ENCODE results near the gene DENND1C.
"Not testable (repeated sequence)": the region's sequence is repeated elsewhere in the genome, so short reads cannot be mapped to it uniquely, and the experiment has no call there.

The DENND1C gene

DNA sequence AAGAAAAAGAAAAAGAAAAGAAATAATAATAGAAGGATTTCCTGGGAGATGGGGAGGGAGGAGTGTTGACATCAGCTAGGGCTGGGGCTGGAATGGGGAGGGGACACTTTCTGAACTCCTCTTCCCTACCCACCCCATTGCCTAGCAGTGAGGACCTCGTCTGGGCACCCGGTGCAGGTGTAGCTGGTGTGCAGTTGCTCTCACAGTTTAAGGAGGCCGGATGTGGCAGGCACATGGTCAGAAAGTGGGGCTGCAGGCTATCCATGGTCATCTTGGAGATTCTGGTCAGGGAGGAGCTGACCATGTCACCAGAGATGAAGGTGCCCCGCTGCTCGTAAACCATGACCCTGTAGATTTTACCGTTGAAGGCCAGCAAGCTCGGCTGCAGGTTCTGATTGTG is 29.0 kb upstream of the DENND1C start:
- Mint-ChIP-seq H3K4me1 (peaks cover 7% of the 10 kb centered on the region), H3K27me3 (ENCODE audit: low read depth, poor library complexity) (peaks cover 16% of the 10 kb centered on the region), H3K27ac (no peak overlapping the region), H3K36me3 (ENCODE audit: low read depth) (no peaks in the 10 kb centered on the region), H3K4me3 (no peak overlapping the region), H3K9me3 (no peaks in the 10 kb centered on the region)
- TF ChIP-seq, protein P1, sequence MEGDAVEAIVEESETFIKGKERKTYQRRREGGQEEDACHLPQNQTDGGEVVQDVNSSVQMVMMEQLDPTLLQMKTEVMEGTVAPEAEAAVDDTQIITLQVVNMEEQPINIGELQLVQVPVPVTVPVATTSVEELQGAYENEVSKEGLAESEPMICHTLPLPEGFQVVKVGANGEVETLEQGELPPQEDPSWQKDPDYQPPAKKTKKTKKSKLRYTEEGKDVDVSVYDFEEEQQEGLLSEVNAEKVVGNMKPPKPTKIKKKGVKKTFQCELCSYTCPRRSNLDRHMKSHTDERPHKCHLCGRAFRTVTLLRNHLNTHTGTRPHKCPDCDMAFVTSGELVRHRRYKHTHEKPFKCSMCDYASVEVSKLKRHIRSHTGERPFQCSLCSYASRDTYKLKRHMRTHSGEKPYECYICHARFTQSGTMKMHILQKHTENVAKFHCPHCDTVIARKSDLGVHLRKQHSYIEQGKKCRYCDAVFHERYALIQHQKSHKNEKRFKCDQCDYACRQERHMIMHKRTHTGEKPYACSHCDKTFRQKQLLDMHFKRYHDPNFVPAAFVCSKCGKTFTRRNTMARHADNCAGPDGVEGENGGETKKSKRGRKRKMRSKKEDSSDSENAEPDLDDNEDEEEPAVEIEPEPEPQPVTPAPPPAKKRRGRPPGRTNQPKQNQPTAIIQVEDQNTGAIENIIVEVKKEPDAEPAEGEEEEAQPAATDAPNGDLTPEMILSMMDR (IDR thresholded peaks at IDR 0.05), result no peak
- DNase-seq, result no peak

DNA sequence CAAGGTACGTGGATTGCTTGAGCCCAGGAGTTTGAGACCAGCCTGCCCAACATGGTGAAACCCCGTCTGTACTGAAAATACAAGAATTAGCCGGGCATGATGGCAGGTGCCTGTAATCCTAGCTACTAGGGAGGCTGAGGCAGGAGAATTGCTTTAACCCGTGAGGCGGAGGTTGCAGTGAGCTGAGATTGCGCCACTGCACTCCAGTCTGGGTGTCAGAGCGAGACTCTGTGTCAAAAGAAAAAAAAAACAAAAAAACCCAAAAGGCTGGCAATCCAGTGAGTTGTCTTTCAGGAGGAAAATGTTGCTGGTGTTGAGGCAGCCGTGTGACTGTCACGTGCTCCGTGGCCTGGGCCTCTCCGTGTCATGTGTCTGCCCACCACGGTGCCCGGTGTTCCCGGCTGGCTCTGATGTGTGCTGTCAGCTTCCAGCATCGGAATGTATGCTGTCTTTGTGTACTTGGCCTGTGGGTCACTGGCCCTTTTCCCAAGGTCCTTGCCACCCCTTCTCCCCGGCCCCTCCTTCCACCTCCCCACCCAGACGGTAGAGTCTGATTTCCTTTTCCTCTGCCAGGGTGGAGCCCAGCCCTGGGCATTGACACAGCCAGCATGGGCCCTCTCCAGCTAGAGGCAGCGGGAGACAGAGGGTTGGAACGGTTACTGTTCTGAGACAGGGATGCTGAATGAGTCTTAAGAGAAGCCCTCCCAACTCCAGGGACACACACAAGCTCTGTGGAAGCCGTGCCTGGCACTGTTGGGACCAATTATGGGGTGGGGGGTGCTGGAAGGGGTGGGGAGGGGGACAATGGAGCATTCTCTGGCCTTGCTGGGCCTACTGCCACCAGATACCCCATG is 27.8 kb upstream of the DENND1C start:
- no peak for DNase-seq
- TF ChIP-seq, protein P1 (IDR thresholded peaks at IDR 0.05), result no peak
- H3K4me1 Mint-ChIP-seq, result peaks cover 7% of the 10 kb centered on the region
- H3K36me3 Mint-ChIP-seq (ENCODE audit: low read depth), result no peaks in the 10 kb centered on the region
- H3K27me3 Mint-ChIP-seq (ENCODE audit: low read depth, poor library complexity), result peaks cover 19% of the 10 kb centered on the region
- no peaks in the 10 kb centered on the region for H3K9me3 Mint-ChIP-seq
- no peak overlapping the region for H3K27ac Mint-ChIP-seq
- H3K4me3 Mint-ChIP-seq, result no peak overlapping the region

DNA sequence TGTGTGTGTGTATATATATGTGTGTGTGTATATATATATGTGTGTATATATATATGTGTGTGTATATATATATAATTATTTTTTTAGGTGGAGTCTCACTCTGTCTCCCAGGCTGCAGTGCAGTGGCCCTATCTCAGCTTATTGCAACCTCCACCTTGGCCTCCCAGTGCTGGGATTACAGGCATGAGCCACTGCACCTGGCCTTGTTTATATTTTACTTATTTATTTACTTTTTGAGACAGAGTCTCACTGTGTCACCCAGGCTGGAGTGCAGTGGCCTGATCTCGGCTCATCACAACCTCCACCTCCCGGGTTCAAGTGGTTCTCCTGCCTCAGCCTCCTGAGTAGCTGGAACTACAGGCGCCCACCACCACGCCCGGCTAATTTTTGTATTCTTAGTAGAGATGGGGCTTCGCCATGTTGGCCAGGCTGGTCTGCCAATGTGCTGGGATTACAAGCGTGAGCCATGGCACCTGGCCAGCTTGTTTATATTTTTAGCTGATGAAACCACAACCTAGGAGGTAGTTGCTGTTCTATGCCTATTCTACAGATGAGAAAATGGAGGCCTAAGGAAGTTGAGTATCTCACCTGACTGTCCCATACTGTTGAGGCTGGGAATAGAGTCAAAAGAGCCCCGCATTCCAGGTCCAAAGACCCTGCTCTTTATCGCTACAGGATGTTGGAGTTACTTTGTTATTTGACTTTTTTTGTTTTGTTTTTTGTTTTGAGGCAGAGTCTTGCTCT is 26.6 kb upstream of the DENND1C start:
- H3K4me1 Mint-ChIP-seq, H3K9me3 Mint-ChIP-seq, H3K27ac Mint-ChIP-seq: not testable (repeated sequence)

DNA sequence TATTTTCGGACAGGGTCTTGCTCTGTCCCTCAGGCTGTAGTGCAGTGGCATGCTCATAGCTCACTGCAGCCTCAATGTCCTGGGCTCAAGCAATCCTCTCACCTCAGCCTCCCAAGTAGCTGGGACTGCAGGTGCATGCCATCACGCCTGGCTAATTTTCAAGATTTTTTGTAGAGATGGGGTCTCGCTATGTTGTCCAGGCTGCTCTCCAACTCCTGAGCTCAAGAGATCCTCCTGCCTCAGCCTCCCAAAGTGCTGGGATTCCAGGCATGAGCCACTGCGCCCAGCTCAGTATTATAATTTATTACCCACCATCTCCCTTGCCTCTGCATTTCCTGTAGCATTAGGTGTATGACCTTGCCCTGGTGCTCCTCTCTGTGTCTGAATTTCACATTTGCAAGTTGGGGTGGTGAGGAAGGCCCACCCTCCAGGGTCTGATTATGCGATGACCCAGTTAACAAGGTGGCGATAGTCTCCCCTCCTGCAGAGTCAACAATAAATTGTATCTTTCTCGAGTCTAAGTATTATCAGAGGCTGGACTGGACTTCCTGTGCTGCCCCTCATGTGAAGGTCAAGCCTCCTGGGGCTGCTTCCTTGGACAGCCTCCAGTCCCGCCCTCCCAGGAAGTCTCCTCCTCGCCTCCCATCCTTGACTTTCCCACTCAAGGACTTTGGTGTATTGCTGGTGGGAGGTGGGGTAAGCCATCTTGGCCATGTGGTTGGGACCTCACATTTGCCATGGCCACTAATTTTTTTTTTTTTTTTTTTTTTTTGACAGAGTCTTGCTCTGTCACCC is 22.0 kb upstream of the DENND1C start:
- H3K27ac Mint-ChIP-seq, result no peak overlapping the region
- peak overlapping the region; percentile 49 for H3K4me3 Mint-ChIP-seq
- TF ChIP-seq, protein P1 (IDR thresholded peaks at IDR 0.05), result no peak
- peaks cover 9% of the 10 kb centered on the region for H3K4me1 Mint-ChIP-seq
- no peaks in the 10 kb centered on the region for H3K9me3 Mint-ChIP-seq
- no peak for DNase-seq
- H3K36me3 Mint-ChIP-seq (ENCODE audit: low read depth), result no peaks in the 10 kb centered on the region
- peaks cover 65% of the 10 kb centered on the region for H3K27me3 Mint-ChIP-seq (ENCODE audit: low read depth, poor library complexity)

More for the DNA sequence above, 26.6 kb upstream of the DENND1C start:
- H3K4me3 Mint-ChIP-seq; DNase-seq; H3K36me3 Mint-ChIP-seq (ENCODE audit: low read depth): not testable (repeated sequence)
- peaks cover 20% of the 10 kb centered on the region for H3K27me3 Mint-ChIP-seq (ENCODE audit: low read depth, poor library complexity)

DNA sequence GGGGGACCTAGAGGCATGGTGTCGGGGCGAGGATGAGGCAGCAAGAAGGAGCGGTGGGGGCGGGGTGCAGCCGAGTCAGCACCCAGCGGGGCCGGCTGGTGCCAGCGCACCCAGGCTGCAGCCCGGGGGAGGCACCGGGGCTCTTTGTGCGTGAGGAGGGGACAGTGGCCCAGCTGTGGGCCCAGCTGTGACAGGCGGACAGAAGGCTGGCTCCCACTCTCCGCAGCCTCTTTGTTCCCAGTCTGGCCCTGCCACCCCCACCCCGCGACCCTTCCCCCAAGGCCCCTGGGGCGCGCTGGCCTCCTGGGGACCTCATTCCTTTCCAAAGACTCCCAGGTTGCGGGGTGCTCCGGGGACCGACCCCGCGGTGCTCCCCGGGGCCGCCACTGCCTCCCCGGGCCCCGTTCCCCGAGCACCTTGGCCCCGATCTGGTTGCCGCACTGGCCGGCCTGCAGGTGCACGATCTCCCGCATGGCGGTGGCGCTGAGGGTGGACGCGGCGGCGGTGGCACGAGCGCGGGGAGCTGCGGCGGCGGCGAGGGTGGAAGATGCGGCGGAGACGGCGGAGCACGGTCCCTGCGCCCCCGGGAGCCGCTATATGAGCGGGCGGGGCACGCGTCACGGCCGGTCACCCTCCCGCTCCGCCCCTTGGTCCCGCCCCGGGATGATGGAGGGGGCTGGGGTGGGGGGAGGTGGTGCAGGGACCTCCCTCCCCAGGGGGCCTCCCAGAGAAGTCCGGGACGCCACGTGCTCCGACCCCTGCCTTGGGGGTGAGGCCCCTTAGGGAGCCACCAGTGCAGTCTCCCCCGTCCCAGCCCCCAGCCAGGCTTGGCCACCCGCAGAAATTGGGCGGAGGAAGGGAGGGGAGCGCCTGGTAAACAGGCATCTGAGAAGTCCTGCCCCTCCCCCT is 20.4 kb upstream of the DENND1C start, which contains the start of gene TUBB4A:
Gene TUBB4A, minus strand, starts transcription at position 570 of the 909 bp plus-strand sequence. Its CDS starts 97 bp downstream, at position 473.
- no peak within 1 kb of the TSS for H3K27ac Mint-ChIP-seq
- peaks cover 9% of the 10 kb centered on the region for H3K4me1 Mint-ChIP-seq
- peaks cover 77% of the 10 kb centered on the region for H3K27me3 Mint-ChIP-seq (ENCODE audit: low read depth, poor library complexity)
- DNase-seq, result peak; percentile 60
- TF ChIP-seq, protein P1 (IDR thresholded peaks at IDR 0.05), result no peak
- no peaks in the 10 kb centered on the region for H3K36me3 Mint-ChIP-seq (ENCODE audit: low read depth)
- H3K9me3 Mint-ChIP-seq, result no peaks in the 10 kb centered on the region
- peak within 1 kb of the TSS; percentile 88 for H3K4me3 Mint-ChIP-seq
